Measurements from ENCODE around the gene NHLRC3.

DNA sequence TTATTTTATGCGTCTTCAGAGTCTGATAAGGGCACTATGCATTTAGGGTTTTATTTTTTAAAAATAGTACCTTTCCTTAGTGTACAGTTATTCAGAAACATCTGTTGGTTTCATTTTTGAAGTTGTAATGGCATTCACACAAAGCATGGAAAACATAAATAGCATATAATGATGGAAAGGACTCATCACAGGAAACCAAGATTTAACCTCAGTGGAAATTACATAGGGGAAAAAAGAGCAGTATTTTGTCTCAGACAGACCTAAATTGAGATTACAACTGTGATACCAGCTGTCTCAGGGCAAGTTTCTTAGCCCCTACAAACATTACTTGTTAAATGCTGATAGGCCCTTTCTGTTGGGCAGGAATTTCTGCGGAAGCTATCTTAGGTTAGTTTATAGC is 57.2 kb downstream of the NHLRC3 start:
- TF ChIP-seq, protein P1, sequence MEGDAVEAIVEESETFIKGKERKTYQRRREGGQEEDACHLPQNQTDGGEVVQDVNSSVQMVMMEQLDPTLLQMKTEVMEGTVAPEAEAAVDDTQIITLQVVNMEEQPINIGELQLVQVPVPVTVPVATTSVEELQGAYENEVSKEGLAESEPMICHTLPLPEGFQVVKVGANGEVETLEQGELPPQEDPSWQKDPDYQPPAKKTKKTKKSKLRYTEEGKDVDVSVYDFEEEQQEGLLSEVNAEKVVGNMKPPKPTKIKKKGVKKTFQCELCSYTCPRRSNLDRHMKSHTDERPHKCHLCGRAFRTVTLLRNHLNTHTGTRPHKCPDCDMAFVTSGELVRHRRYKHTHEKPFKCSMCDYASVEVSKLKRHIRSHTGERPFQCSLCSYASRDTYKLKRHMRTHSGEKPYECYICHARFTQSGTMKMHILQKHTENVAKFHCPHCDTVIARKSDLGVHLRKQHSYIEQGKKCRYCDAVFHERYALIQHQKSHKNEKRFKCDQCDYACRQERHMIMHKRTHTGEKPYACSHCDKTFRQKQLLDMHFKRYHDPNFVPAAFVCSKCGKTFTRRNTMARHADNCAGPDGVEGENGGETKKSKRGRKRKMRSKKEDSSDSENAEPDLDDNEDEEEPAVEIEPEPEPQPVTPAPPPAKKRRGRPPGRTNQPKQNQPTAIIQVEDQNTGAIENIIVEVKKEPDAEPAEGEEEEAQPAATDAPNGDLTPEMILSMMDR (IDR thresholded peaks at IDR 0.05), result no peak
- TF ChIP-seq EP300 (IDR thresholded peaks at IDR 0.05), result no peak
